Peyer's patch (tissue), 4 donors: ENCODE measurements around the gene GHRL.

Experiments used
- CTCF ChIP-seq, 6 experiments: fragments of 450-650 bp in 4 of 6; fragments of 200-600 bp in 2 of 6; sonication (generic) in 1 of 6; IDR thresholded peaks; one replicate each; pipeline ENCODE4 v1.5.1; 2017 to 2019; ENCODE audit warnings: antibody characterized with exemption in 6 of 6, mild to moderate bottlenecking in 3 of 6, moderate library complexity in 1 of 6
- POLR2A ChIP-seq, 2 donors: fragments of 450-650 bp; IDR thresholded peaks; one replicate each; pipeline ENCODE4 v1.5.1; 2017; ENCODE audit warnings: antibody characterized with exemption in 2 of 2, mild to moderate bottlenecking in 2 of 2, moderate library complexity in 2 of 2

DNA sequence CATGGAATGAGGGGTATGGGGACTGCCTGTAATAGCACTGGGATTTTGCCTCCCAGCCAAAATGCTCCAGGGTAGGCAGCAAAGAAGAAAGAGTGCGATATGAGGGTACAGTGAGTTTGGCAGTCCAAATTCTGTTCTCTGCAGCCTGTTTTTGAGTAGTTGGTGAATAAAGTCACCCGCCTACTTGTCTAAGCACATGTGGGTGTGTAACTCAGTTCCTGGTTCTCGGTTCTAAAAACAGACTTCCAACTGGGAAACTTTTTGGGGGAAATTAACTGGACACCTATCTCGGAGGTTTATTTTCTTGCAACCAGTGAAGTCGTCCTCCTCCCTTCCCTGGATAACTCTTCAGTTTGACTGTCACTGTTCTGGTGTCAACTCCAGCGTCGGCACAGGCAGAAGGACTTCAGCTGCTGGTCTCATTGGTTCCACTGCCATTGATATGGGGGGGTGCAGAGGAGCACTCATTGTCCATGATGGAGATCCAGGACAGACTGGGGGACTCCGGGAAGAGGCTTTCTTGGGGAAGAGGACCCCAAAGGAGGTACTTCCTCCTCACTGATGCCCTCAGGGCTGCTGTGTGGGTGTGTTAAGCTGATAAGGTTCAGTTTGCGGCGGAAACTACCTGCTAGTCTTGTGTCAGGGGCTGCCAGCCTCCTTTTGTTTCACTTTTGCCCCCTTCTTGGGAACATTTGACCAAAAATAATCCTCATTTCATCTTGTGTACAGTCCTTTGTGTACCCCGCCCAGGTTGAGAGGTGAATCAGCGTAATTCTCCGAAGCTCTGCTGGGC, 13.2 kb downstream of the GHRL start:
- TF ChIP-seq CTCF (IDR thresholded peaks at IDR 0.05) (no peak), POLR2A (IDR thresholded peaks at IDR 0.05) (no peak)
